Gastroesophageal sphincter (tissue), 4 donors: ENCODE results near the gene ANKRD60. TPM values are rescaled to one million over a fixed set of nuclear protein-coding genes. Genes with fewer than 3 reads are reported as not detected.

ENCODE experiments used
- ATAC-seq: fragments of 150-250 bp; one replicate; pipeline ENCODE4 v1.9.1; 2016; ENCODE audit warnings: mild to moderate bottlenecking, moderate library complexity
- H3K27ac ChIP-seq, 4 donors: fragments of 200-600 bp; sonication (generic) in 3 of 4; 1 replicate in 3 of 4; 2 replicates in 1 of 4; pipeline ENCODE4 v1.5.1; 2016 to 2019
- H3K27me3 ChIP-seq: fragments of 200-600 bp; sonication (generic); one replicate; pipeline ENCODE4 v1.5.1; 2019
- H3K36me3 ChIP-seq, 2 donors: fragments of 200-600 bp; sonication (generic); one replicate each; pipeline ENCODE4 v1.5.1; 2019; ENCODE audit warnings: control low read depth in 1 of 2
- H3K4me1 ChIP-seq, 3 donors: fragments of 200-600 bp; sonication (generic); 1 replicate in 2 of 3; 2 replicates in 1 of 3; pipeline ENCODE4 v1.5.1; 2016 to 2019; ENCODE audit warnings: control low read depth in 2 of 3
- H3K4me3 ChIP-seq, 2 donors: fragments of 200-600 bp; sonication (generic); one replicate each; pipeline ENCODE4 v1.5.1; 2019; ENCODE audit warnings: mild to moderate bottlenecking in 1 of 2, moderate library complexity in 1 of 2
- H3K9me3 ChIP-seq, 3 donors: fragments of 200-600 bp; sonication (generic); one replicate each; pipeline ENCODE4 v1.5.1; 2017 to 2019; ENCODE audit warnings: control low read depth in 2 of 3
- EP300 ChIP-seq: sonication (generic); formaldehyde crosslinking; IDR thresholded peaks from one replicate; pipeline ENCODE4 v1.6.1; 2017; ENCODE audit warnings: antibody characterized with exemption, mild to moderate bottlenecking
- POLR2A ChIP-seq, 2 donors: fragments of 450-650 bp; IDR thresholded peaks; one replicate each; pipeline ENCODE4 v1.6.1; 2017; ENCODE audit warnings: antibody characterized with exemption in 2 of 2, mild to moderate bottlenecking in 2 of 2, moderate library complexity in 1 of 2
- POLR2AphosphoS5 ChIP-seq: sonication (generic); formaldehyde crosslinking; IDR thresholded peaks from one replicate; pipeline ENCODE4 v1.6.1; 2017; ENCODE audit warnings: antibody characterized with exemption
- WGBS, 2 donors: methylation state at CpG; one replicate each; pipeline ENCODE4 v1.1.5; 2018; ENCODE audit warnings: low coverage in 1 of 2; 5-methylcytosine and 5-hydroxymethylcytosine counted together
- total RNA-seq, 4 donors: library from RNA; depleted of rRNA; stranded (reverse); fragments of >200 nt; gene quantifications; one replicate each; pipeline ENCODE4 v1.1.0, GENCODE V29; 2016
- TF ChIP-seq, protein P1 (sequence below), 4 experiments: fragments of 200-600 bp in 2 of 4; fragments of 450-650 bp in 2 of 4; sonication (generic) in 1 of 4; IDR thresholded peaks; one replicate each; pipeline ENCODE4 v1.5.1; 2017 to 2019; ENCODE audit warnings: antibody characterized with exemption in 4 of 4, mild to moderate bottlenecking in 2 of 4, moderate library complexity in 2 of 4

Gene ANKRD60
- total RNA-seq, 4 donors from 2014 or later, result not detected

DNA sequence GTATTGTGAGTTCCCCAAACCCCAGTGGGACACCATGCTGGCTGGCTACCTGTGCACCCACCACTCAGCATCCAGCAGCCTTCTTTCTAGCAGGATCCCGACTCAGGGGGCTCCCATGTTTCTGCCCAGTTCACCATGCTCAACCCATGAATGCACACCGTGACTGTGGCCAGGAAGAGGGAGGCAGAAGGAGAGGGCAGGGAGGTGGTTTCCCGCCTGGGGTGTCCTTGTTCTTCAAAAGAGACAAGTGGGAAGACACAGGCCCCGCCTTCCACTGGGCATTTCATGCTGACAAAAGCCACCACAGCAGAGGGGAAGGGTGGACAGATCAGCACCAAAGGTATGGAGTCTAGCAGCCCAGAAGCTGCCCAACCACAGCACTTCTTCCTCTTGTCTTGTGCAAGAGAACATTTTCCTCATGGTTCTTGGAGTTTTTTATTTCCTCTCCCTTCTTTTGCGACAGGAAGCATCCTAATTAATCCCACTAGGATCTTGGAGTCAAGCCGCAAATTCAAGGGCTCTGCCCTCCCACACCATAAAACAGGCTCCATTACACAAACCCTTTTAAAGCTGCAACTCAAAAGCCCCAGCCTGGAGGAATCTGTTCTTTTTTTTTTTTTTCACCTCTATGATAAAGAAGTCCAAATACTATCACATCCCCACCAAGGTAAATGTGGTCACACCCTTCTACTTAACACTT lies 13.5 kb upstream of the ANKRD60 start:
- Histone ChIP-seq H3K27ac (no peak overlapping the region), H3K36me3 (peaks cover 0 to 87% of the 10 kb centered on the region in 2 donors), H3K4me3 (no peak overlapping the region), H3K4me1 (peaks cover 0 to 7% (median 0%) of the 10 kb centered on the region in 3 donors), H3K27me3 (no peaks in the 10 kb centered on the region), H3K9me3 (no peaks in the 10 kb centered on the region)
- WGBS, 2 donors, result 75 to 76% methylated on average over 2 to 4 of the region's 6 CpGs
- ATAC-seq, result no peak
- no peak for TF ChIP-seq POLR2AphosphoS5
- TF ChIP-seq, protein P1, sequence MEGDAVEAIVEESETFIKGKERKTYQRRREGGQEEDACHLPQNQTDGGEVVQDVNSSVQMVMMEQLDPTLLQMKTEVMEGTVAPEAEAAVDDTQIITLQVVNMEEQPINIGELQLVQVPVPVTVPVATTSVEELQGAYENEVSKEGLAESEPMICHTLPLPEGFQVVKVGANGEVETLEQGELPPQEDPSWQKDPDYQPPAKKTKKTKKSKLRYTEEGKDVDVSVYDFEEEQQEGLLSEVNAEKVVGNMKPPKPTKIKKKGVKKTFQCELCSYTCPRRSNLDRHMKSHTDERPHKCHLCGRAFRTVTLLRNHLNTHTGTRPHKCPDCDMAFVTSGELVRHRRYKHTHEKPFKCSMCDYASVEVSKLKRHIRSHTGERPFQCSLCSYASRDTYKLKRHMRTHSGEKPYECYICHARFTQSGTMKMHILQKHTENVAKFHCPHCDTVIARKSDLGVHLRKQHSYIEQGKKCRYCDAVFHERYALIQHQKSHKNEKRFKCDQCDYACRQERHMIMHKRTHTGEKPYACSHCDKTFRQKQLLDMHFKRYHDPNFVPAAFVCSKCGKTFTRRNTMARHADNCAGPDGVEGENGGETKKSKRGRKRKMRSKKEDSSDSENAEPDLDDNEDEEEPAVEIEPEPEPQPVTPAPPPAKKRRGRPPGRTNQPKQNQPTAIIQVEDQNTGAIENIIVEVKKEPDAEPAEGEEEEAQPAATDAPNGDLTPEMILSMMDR (IDR thresholded peaks at IDR 0.05), result no peak
- no peak for TF ChIP-seq POLR2A (IDR thresholded peaks at IDR 0.05)
- no peak for TF ChIP-seq EP300

DNA sequence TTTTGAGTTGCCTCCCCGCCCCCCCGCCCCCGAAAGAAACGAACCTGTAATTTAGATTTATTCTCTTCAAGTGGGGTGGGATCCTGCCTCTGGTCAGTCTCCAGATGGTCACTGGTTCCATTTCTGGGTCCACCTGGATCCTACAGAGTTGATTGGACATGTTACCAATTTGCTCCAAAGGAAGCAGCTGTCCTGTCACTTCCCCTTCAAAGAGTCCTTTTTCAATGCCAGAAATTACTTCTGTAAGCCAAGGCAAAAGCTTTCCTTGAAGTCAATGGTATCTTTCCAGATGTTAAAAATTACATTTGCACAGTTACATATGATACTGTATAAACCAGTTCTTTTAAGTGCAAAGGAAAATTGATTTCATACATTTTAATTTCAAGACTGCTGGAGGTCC lies 12.0 kb upstream of the ANKRD60 start:
- Histone ChIP-seq H3K4me3 (no peak overlapping the region), H3K4me1 (peaks cover 0 to 15% (median 0%) of the 10 kb centered on the region in 3 donors), H3K27ac (no peak overlapping the region), H3K27me3 (no peaks in the 10 kb centered on the region), H3K36me3 (peaks cover 0 to 72% of the 10 kb centered on the region in 2 donors), H3K9me3 (no peaks in the 10 kb centered on the region)
- ATAC-seq, result no peak
- TF ChIP-seq POLR2AphosphoS5 (no peak), EP300 (no peak)
- TF ChIP-seq, protein P1 (IDR thresholded peaks at IDR 0.05), result no peak
- 50 to 88% methylated on average over 1 to 4 of the region's 4 CpGs for WGBS, 2 donors

DNA sequence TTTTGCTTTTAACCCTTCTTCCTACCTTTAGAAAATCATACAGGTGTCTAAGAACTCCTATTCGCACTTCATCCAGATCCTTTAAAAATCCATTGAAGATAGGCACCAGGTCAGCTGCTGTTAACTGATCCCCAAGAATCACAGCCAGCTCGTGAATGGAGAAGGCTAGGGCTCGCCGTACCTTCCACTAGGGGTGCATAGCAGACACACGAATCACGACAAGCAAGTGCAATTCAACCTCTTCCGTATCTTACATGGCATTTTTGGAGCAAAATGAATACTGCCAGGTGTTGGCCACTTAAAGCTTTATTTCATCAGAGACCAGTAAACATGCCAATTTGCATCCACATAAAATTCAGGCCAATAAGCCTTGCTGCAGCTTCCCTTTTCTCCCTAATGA lies 10.8 kb upstream of the ANKRD60 start:
- Histone ChIP-seq H3K27me3 (no peaks in the 10 kb centered on the region), H3K27ac (no peak overlapping the region), H3K9me3 (no peaks in the 10 kb centered on the region), H3K4me3 (no peak overlapping the region), H3K4me1 (peaks cover 0 to 15% (median 0%) of the 10 kb centered on the region in 3 donors), H3K36me3 (peaks cover 0 to 70% of the 10 kb centered on the region in 2 donors)
- ATAC-seq, result no peak
- TF ChIP-seq POLR2AphosphoS5, result no peak
- no peak for TF ChIP-seq POLR2A (IDR thresholded peaks at IDR 0.05)
- no peak for TF ChIP-seq EP300
- TF ChIP-seq, protein P1 (IDR thresholded peaks at IDR 0.05), result no peak
- WGBS, 2 donors, result 82 to 89% methylated on average over 2 to 7 of the region's 7 CpGs

DNA sequence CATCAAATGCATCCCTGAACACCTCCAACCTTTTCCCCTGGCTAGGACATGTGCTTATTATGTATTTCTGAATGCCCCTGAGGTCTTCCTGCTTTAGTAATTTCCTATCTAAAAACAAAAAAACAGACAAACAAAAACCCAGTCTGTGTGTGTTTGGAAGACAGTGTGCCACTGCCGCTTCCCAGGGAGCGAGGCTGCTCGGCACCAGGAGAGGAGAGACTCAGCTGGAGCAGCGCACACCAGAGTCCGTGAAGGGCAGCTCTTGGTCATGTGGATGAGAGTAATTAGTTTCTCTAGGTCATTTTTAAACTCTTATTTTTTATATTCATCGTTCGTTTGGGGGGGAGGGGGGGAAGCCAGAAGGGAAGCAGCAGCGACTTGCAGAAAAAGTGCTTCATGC lies 10.0 kb upstream of the ANKRD60 start:
- WGBS, 2 donors, result 75 to 80% methylated on average over 2 to 8 of the region's 8 CpGs

More for the DNA sequence above, 10.0 kb upstream of the ANKRD60 start:
- H3K27me3 ChIP-seq, result no peaks in the 10 kb centered on the region
- H3K9me3 ChIP-seq, result no peaks in the 10 kb centered on the region
- no peak overlapping the region for H3K4me3 ChIP-seq
- TF ChIP-seq POLR2A (IDR thresholded peaks at IDR 0.05) (no peak), EP300 (no peak), POLR2AphosphoS5 (no peak)
- TF ChIP-seq, protein P1 (IDR thresholded peaks at IDR 0.05), result no peak
- peaks cover 0 to 70% of the 10 kb centered on the region in 2 donors for H3K36me3 ChIP-seq
- peaks cover 0 to 15% (median 0%) of the 10 kb centered on the region in 3 donors for H3K4me1 ChIP-seq
- H3K27ac ChIP-seq, result no peak overlapping the region
- no peak for ATAC-seq
